Neural cell (in vitro differentiated cells): ENCODE data around the gene TSPAN15. TPM values are rescaled to one million over a fixed set of nuclear protein-coding genes. Genes with fewer than 3 reads are reported as not detected.

ENCODE experiments used
- H2AFZ ChIP-seq: fragments of 200-600, 300-800 bp; sonication (generic), shearing (Covaris generic); 2 replicates; pipeline ENCODE4 v1.6.0; 2014; ENCODE audit warnings: low read depth, mild to moderate bottlenecking, antibody characterized with exemption, low read length, moderate library complexity
- H3F3A ChIP-seq: fragments of 200-600 bp; shearing (Covaris generic); 2 replicates; pipeline ENCODE4 v1.6.1; 2016; ENCODE audit warnings: mild to moderate bottlenecking, moderate library complexity, mixed read lengths, antibody characterized with exemption, low read length; ENCODE audit not compliant: insufficient read depth, poor library complexity, severe bottlenecking
- H3K27ac ChIP-seq: fragments of 200-600, 300-800 bp; sonication (generic), shearing (Covaris generic); 2 replicates; pipeline ENCODE4 v1.5.1; 2014; ENCODE audit warnings: mild to moderate bottlenecking, low read length, moderate library complexity
- H3K27me3 ChIP-seq: fragments of 300-800, 200-600 bp; sonication (generic), shearing (Covaris generic); 2 replicates; pipeline ENCODE4 v1.6.0; 2014; ENCODE audit warnings: mild to moderate bottlenecking, low read depth, low read length, moderate library complexity; ENCODE audit not compliant: insufficient read depth
- H3K36me3 ChIP-seq: fragments of 300-800, 200-600 bp; sonication (generic), shearing (Covaris generic); 2 replicates; pipeline ENCODE4 v1.5.1; 2014; ENCODE audit warnings: mild to moderate bottlenecking, antibody characterized with exemption, low read length, moderate library complexity; ENCODE audit not compliant: insufficient read depth
- H3K4me2 ChIP-seq: fragments of 300-800, 200-600 bp; sonication (generic), shearing (Covaris generic); 2 replicates; pipeline ENCODE4 v1.6.0; 2014; ENCODE audit warnings: mild to moderate bottlenecking, low read length
- H3K4me3 ChIP-seq: fragments of 300-800, 200-600 bp; sonication (generic), shearing (Covaris generic); 2 replicates; pipeline ENCODE4 v1.5.1; 2014; ENCODE audit warnings: mild to moderate bottlenecking, low read length, moderate library complexity
- H3K79me2 ChIP-seq: fragments of 200-600 bp; shearing (Covaris generic); replicated peaks from 2 replicates; pipeline ENCODE4 v1.6.0; 2014; ENCODE audit warnings: mild to moderate bottlenecking, low read length, moderate library complexity; ENCODE audit not compliant: insufficient read depth
- H3K9ac ChIP-seq: fragments of 300-800, 200-600 bp; sonication (generic), shearing (Covaris generic); 2 replicates; pipeline ENCODE4 v1.6.1; 2016; ENCODE audit warnings: mild to moderate bottlenecking, low read length, mixed read lengths
- H3K9me2 ChIP-seq: fragments of 200-600 bp; shearing (Covaris generic); 2 replicates; pipeline ENCODE4 v1.6.1; 2016; ENCODE audit warnings: mild to moderate bottlenecking, low read length, mixed read lengths; ENCODE audit not compliant: insufficient read depth
- H3K9me3 ChIP-seq: fragments of 200-600, 300-800 bp; sonication (generic), shearing (Covaris generic); 2 replicates; pipeline ENCODE4 v1.6.1; 2016; ENCODE audit warnings: mild to moderate bottlenecking, mixed run types, low read length, moderate library complexity, mixed read lengths
- H4K20me1 ChIP-seq: fragments of 200-600 bp; shearing (Covaris generic); 2 replicates; pipeline ENCODE4 v1.6.1; 2016; ENCODE audit warnings: mild to moderate bottlenecking, mixed run types; ENCODE audit not compliant: insufficient read depth
- EP300 ChIP-seq: fragments of 450-650 bp; conservative IDR thresholded peaks from 2 replicates; pipeline ENCODE4 v1.6.1; 2014; ENCODE audit warnings: antibody characterized with exemption, mild to moderate bottlenecking, moderate library complexity; ENCODE audit not compliant: poor library complexity, severe bottlenecking
- EZH2 ChIP-seq: fragments of 200-600, 300-800 bp; shearing (Covaris generic), sonication (generic); IDR thresholded peaks from 2 replicates; pipeline ENCODE4 v1.6.1; 2014; ENCODE audit warnings: antibody characterized with exemption, low read length, borderline replicate concordance, mild to moderate bottlenecking; ENCODE audit not compliant: insufficient read depth, poor library complexity, severe bottlenecking
- MXI1 ChIP-seq: fragments of 450-650 bp; conservative IDR thresholded peaks from 2 replicates; pipeline ENCODE4 v1.6.1; 2014; ENCODE audit warnings: antibody characterized with exemption, mild to moderate bottlenecking; ENCODE audit not compliant: poor library complexity, severe bottlenecking
- POLR2AphosphoS5 ChIP-seq: IDR thresholded peaks from 2 replicates; pipeline ENCODE4 v1.6.1; 2012
- RAD21 ChIP-seq: fragments of 450-650 bp; conservative IDR thresholded peaks from 2 replicates; pipeline ENCODE4 v1.6.1; 2014; ENCODE audit warnings: antibody characterized with exemption, mild to moderate bottlenecking, moderate library complexity
- SMC3 ChIP-seq: fragments of 450-650 bp; conservative IDR thresholded peaks from 2 replicates; pipeline ENCODE4 v1.6.1; 2014; ENCODE audit warnings: antibody characterized with exemption, mild to moderate bottlenecking, moderate library complexity; ENCODE audit not compliant: poor library complexity
- TAF1 ChIP-seq: IDR thresholded peaks from 2 replicates; pipeline ENCODE4 v1.6.1; 2012; ENCODE audit warnings: low read depth
- polyA minus RNA-seq: library from RNA; depleted of rRNA, polyadenylated mRNA; stranded (reverse); fragments of >200 nt; gene quantifications from 2 replicates; pipeline ENCODE4 v1.2.3, GENCODE V29; 2014
- polyA plus RNA-seq: library from polyadenylated mRNA; depleted of rRNA; stranded (reverse); fragments of >200 nt; gene quantifications from 2 replicates; pipeline ENCODE4 v1.2.3, GENCODE V29; 2014
- TF ChIP-seq, protein P1 (sequence below): IDR thresholded peaks from 2 replicates; pipeline ENCODE4 v1.6.1; 2012; ENCODE audit warnings: borderline replicate concordance
- TF ChIP-seq, protein P2 (sequence below): fragments of 450-650 bp; IDR thresholded peaks from 2 replicates; pipeline ENCODE4 v1.5.1; 2014; ENCODE audit warnings: antibody characterized with exemption, mild to moderate bottlenecking, moderate library complexity; ENCODE audit not compliant: poor library complexity, severe bottlenecking

Gene TSPAN15
- polyA plus RNA-seq (1.2 and 3.2 TPM in 2 replicates), polyA minus RNA-seq (2.2 and 2.4 TPM in 2 replicates)

DNA sequence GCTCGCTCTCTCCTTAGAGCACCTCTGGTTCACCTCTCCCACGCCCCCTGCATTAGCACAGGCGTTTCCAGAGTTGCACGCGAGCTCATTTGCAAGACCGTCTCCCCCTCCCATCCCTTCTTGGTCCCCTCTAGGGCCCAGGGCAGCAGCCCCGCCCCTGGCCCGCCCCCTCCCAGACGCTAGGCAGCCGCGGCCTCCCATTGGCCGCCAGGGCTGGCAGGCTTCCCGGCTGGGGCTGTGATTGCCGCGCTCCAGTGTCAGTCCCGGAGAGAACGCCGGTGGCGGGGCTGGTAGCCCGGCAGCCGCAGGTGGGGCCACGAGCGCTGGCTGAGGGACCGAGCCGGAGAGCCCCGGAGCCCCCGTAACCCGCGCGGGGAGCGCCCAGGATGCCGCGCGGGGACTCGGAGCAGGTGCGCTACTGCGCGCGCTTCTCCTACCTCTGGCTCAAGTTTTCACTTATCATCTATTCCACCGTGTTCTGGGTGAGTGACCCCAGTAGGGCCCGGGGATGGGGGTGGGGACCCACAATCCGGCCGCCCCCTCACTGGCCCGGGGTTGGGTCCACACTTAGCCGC lies at the start of gene TSPAN15:
Gene TSPAN15, plus strand, starts transcription at position 257 of the 575 bp plus-strand sequence. Its CDS starts 130 bp downstream, at position 387.
- H3K4me2 ChIP-seq = peak within 1 kb of the TSS; percentile 77
- H4K20me1 ChIP-seq = no peaks in the 10 kb centered on the region
- H3K36me3 ChIP-seq = no peaks in the 10 kb centered on the region
- H3K4me3 ChIP-seq = peak within 1 kb of the TSS; percentile 95
- H2AFZ ChIP-seq = peak within 1 kb of the TSS; percentile 30
- no peak within 1 kb of the TSS for H3K27ac ChIP-seq
- H3K9ac ChIP-seq = peak within 1 kb of the TSS; percentile 56
- H3K79me2 ChIP-seq = no peaks in the 10 kb centered on the region
- peaks cover 11% of the 10 kb centered on the region for H3K27me3 ChIP-seq
- TF ChIP-seq RAD21 (no peak), EP300 (no peak), SMC3 (peak; percentile 17), TAF1 (no peak), MXI1 (peak; percentile 53), POLR2AphosphoS5 (no peak), EZH2 (no peak)
- TF ChIP-seq, protein P1, sequence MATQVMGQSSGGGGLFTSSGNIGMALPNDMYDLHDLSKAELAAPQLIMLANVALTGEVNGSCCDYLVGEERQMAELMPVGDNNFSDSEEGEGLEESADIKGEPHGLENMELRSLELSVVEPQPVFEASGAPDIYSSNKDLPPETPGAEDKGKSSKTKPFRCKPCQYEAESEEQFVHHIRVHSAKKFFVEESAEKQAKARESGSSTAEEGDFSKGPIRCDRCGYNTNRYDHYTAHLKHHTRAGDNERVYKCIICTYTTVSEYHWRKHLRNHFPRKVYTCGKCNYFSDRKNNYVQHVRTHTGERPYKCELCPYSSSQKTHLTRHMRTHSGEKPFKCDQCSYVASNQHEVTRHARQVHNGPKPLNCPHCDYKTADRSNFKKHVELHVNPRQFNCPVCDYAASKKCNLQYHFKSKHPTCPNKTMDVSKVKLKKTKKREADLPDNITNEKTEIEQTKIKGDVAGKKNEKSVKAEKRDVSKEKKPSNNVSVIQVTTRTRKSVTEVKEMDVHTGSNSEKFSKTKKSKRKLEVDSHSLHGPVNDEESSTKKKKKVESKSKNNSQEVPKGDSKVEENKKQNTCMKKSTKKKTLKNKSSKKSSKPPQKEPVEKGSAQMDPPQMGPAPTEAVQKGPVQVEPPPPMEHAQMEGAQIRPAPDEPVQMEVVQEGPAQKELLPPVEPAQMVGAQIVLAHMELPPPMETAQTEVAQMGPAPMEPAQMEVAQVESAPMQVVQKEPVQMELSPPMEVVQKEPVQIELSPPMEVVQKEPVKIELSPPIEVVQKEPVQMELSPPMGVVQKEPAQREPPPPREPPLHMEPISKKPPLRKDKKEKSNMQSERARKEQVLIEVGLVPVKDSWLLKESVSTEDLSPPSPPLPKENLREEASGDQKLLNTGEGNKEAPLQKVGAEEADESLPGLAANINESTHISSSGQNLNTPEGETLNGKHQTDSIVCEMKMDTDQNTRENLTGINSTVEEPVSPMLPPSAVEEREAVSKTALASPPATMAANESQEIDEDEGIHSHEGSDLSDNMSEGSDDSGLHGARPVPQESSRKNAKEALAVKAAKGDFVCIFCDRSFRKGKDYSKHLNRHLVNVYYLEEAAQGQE = no peak
- TF ChIP-seq, protein P2, sequence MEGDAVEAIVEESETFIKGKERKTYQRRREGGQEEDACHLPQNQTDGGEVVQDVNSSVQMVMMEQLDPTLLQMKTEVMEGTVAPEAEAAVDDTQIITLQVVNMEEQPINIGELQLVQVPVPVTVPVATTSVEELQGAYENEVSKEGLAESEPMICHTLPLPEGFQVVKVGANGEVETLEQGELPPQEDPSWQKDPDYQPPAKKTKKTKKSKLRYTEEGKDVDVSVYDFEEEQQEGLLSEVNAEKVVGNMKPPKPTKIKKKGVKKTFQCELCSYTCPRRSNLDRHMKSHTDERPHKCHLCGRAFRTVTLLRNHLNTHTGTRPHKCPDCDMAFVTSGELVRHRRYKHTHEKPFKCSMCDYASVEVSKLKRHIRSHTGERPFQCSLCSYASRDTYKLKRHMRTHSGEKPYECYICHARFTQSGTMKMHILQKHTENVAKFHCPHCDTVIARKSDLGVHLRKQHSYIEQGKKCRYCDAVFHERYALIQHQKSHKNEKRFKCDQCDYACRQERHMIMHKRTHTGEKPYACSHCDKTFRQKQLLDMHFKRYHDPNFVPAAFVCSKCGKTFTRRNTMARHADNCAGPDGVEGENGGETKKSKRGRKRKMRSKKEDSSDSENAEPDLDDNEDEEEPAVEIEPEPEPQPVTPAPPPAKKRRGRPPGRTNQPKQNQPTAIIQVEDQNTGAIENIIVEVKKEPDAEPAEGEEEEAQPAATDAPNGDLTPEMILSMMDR = no peak
- no peaks in the 10 kb centered on the region for H3K9me3 ChIP-seq
- H3K9me2 ChIP-seq = no peaks in the 10 kb centered on the region
- no peaks in the 10 kb centered on the region for H3F3A ChIP-seq

DNA sequence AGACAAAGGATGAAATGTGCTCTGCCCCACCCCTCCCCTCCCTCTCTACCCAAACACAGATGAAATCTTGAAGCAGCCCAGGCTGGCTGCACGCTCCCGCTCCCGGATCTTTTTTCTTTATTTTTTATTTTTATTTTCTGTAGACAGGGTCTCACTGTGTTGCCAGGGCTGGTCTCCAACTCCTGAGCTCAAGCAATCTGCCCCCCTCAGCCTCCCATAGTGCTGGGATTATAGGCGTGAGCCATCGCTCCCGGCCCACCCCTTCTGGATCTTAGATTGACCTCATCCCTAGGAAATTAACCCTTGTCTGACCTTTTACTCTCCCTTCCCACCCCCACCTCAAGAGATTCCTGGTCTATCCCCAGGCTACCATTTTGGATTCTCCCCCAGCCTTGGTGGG lies 48.9 kb upstream of the TSPAN15 start:
- TF ChIP-seq SMC3 = no peak
- Histone ChIP-seq H3K27me3 (no peaks in the 10 kb centered on the region), H3F3A (no peaks in the 10 kb centered on the region), H3K9me2 (no peaks in the 10 kb centered on the region), H3K4me2 (no peak overlapping the region), H3K36me3 (no peaks in the 10 kb centered on the region), H2AFZ (no peak overlapping the region), H3K27ac (no peak overlapping the region), H4K20me1 (no peaks in the 10 kb centered on the region), H3K9me3 (no peaks in the 10 kb centered on the region), H3K79me2 (no peaks in the 10 kb centered on the region), H3K4me3 (no peak overlapping the region), H3K9ac (no peak overlapping the region)
